H1 (cell line): ENCODE measurements around the gene C1orf210.

ENCODE experiments used
- BCL11A ChIP-seq, 2 experiments: IDR thresholded peaks; one replicate each; pipeline ENCODE4 v1.6.1; 2011; ENCODE audit warnings: low read depth in 2 of 2, low read length in 2 of 2, mild to moderate bottlenecking in 2 of 2
- EZH2 ChIP-seq: fragments of 200-600 bp; sonication (generic); IDR thresholded peaks from 2 replicates; pipeline ENCODE4 v1.7.1; 2012; ENCODE audit warnings: low read depth, mild to moderate bottlenecking, moderate library complexity, low read length, inconsistent platforms; ENCODE audit not compliant: severe bottlenecking
- JUND ChIP-seq: IDR thresholded peaks from 2 replicates; pipeline ENCODE4 v1.6.1; 2011; ENCODE audit warnings: mild to moderate bottlenecking, improper control_type of control experiment, low read length
- POLR2AphosphoS5 ChIP-seq: IDR thresholded peaks from 2 replicates; pipeline ENCODE4 v1.6.1; 2011; ENCODE audit warnings: low read depth, low read length
- RAD21 ChIP-seq, 2 experiments: IDR thresholded peaks in 1 of 2; conservative IDR thresholded peaks in 1 of 2; 2 replicates each; pipeline ENCODE4 v1.6.1; 2011; ENCODE audit warnings: low read depth in 2 of 2, low read length in 2 of 2, improper control_type of control experiment in 1 of 2, inconsistent platforms in 1 of 2, mild to moderate bottlenecking in 1 of 2, moderate library complexity in 1 of 2
- RBBP5 ChIP-seq: IDR thresholded peaks from 2 replicates; pipeline ENCODE4 v1.7.1; 2012; ENCODE audit warnings: low read depth, mild to moderate bottlenecking, inconsistent platforms, low read length, moderate library complexity, borderline replicate concordance
- RNF2 ChIP-seq: fragments of 200-900, 300-1000 bp; sonication (generic); IDR thresholded peaks from 2 replicates; pipeline ENCODE4 v1.7.1; 2016; ENCODE audit warnings: borderline replicate concordance, low read depth, mild to moderate bottlenecking, antibody characterized with exemption, low read length; ENCODE audit not compliant: poor library complexity, severe bottlenecking; ENCODE audit errors: missing control alignments
- SIN3A ChIP-seq, 2 experiments: IDR thresholded peaks in 1 of 2; conservative IDR thresholded peaks in 1 of 2; 2 replicates each; pipeline ENCODE4 v1.6.1; 2011 to 2012; ENCODE audit warnings: low read length in 2 of 2, improper control_type of control experiment in 1 of 2, low read depth in 1 of 2, mild to moderate bottlenecking in 1 of 2
- SP1 ChIP-seq: IDR thresholded peaks from 2 replicates; pipeline ENCODE4 v1.6.1; 2011; ENCODE audit warnings: low read depth, low read length
- YY1 ChIP-seq: IDR thresholded peaks from 2 replicates; pipeline ENCODE4 v1.6.1; 2011; ENCODE audit warnings: low read depth, mild to moderate bottlenecking, low read length
- TF ChIP-seq, protein P1 (sequence below): IDR thresholded peaks from 2 replicates; pipeline ENCODE4 v1.6.1; 2012; ENCODE audit warnings: low read length, inconsistent platforms
- TF ChIP-seq, protein P2 (sequence below), 3 experiments: IDR thresholded peaks; 1 replicate in 2 of 3; 2 replicates in 1 of 3; pipeline versions ENCODE4 v1.5.1 to v1.6.1; 2011; ENCODE audit warnings: low read length in 3 of 3, mild to moderate bottlenecking in 3 of 3, inconsistent platforms in 2 of 3, low read depth in 1 of 3, moderate library complexity in 1 of 3; ENCODE audit not compliant: insufficient read depth in 1 of 3; ENCODE audit errors: control extremely low read depth in 1 of 3

DNA sequence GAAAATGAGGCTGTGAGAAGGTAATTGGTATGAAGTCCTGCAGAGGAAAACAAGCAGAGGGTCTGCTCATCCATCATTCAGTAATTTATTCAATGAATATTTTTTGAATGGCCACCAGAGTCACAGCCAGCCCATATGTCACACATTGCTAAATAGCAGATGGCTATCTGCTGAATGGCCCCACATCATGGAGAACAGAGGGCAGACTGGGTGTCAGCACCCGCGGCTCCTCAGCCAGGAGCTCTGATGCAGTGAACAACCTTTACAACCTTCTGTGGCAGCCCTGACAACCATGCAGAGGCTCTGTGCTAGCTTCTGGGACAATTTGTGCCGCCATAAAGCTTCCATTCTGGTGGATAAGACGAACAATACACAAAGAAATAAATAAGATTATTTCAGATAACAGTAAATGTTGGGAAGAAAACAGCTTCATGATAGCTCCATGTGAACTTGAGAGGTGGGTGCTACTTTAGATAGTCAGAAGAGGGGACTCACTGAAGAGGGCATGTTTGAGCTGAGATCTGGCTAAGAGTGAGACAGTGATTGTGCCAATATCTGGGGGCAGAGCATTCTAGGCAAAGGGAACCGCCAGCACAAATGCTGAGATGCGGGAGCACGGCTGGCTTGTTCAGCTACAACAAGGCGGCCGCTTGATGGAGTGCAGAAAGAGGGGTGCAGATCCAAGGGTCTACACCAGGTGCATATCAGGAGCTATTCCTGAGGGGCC, 2.8 kb upstream of the C1orf210 start:
- TF ChIP-seq, protein P1, sequence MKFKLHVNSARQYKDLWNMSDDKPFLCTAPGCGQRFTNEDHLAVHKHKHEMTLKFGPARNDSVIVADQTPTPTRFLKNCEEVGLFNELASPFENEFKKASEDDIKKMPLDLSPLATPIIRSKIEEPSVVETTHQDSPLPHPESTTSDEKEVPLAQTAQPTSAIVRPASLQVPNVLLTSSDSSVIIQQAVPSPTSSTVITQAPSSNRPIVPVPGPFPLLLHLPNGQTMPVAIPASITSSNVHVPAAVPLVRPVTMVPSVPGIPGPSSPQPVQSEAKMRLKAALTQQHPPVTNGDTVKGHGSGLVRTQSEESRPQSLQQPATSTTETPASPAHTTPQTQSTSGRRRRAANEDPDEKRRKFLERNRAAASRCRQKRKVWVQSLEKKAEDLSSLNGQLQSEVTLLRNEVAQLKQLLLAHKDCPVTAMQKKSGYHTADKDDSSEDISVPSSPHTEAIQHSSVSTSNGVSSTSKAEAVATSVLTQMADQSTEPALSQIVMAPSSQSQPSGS = no peak
- TF ChIP-seq POLR2AphosphoS5 = no peak
- no peak for TF ChIP-seq BCL11A (IDR thresholded peaks at IDR 0.05; ENCODE audit: low read depth in 2 of 2, low read length in 2 of 2)
- no peak for TF ChIP-seq RBBP5
- TF ChIP-seq JUND = no peak
- TF ChIP-seq, protein P2, sequence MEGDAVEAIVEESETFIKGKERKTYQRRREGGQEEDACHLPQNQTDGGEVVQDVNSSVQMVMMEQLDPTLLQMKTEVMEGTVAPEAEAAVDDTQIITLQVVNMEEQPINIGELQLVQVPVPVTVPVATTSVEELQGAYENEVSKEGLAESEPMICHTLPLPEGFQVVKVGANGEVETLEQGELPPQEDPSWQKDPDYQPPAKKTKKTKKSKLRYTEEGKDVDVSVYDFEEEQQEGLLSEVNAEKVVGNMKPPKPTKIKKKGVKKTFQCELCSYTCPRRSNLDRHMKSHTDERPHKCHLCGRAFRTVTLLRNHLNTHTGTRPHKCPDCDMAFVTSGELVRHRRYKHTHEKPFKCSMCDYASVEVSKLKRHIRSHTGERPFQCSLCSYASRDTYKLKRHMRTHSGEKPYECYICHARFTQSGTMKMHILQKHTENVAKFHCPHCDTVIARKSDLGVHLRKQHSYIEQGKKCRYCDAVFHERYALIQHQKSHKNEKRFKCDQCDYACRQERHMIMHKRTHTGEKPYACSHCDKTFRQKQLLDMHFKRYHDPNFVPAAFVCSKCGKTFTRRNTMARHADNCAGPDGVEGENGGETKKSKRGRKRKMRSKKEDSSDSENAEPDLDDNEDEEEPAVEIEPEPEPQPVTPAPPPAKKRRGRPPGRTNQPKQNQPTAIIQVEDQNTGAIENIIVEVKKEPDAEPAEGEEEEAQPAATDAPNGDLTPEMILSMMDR (IDR thresholded peaks at IDR 0.05; ENCODE audit: control extremely low read depth in 1 of 3, insufficient read depth in 1 of 3, low read depth in 1 of 3, low read length in 3 of 3) = no peak
- no peak for TF ChIP-seq RNF2
- TF ChIP-seq YY1 = no peak
- TF ChIP-seq RAD21 (IDR thresholded peaks at IDR 0.05 in 1 of 2, conservative IDR thresholded peaks at IDR 0.05 in 1 of 2; ENCODE audit: low read depth in 2 of 2, low read length in 2 of 2) = no peak
- TF ChIP-seq EZH2 = no peak
- no peak for TF ChIP-seq SIN3A (conservative IDR thresholded peaks at IDR 0.05 in 1 of 2, IDR thresholded peaks at IDR 0.05 in 1 of 2; ENCODE audit: low read depth in 1 of 2, low read length in 2 of 2)
- TF ChIP-seq SP1 = no peak
